8988T (cell line): ENCODE data around the gene PTH2.
"Not testable (repeated sequence)": the region's sequence is repeated elsewhere in the genome, so short reads cannot be mapped to it uniquely, and the experiment has no call there.

Source experiments
- DNase-seq: peaks from one replicate; pipeline ENCODE4 v3.0.0; 2011

Gene PTH2

GRCh38 chr19:49423071-49423984, at the start of gene PTH2:
PTH2 (minus strand) TSS chr19:49423441; CDS start chr19:49423339, 102 bp downstream.
- no peak for DNase-seq

- DNase-seq, result no peak
Measured at GRCh38 chr19:49472936-49473335, 49.7 kb upstream of the PTH2 start.

- DNase-seq, result no peak
Measured at GRCh38 chr19:49470615-49470978, 47.4 kb upstream of the PTH2 start.

- no peak for DNase-seq
Measured at GRCh38 chr19:49469828-49470614, 46.8 kb upstream of the PTH2 start.

GRCh38 chr19:49468746-49469447, 45.7 kb upstream of the PTH2 start:
- DNase-seq, result no peak

GRCh38 chr19:49468199-49468598, 45.0 kb upstream of the PTH2 start:
- DNase-seq, result no peak

GRCh38 chr19:49465371-49465770, 42.1 kb upstream of the PTH2 start:
- no peak for DNase-seq

GRCh38 chr19:49463960-49464740, 40.9 kb upstream of the PTH2 start:
- no peak for DNase-seq

- DNase-seq, result no peak
Measured at GRCh38 chr19:49462492-49462891, 39.3 kb upstream of the PTH2 start.

GRCh38 chr19:49461656-49462055, 38.4 kb upstream of the PTH2 start:
- no peak for DNase-seq

GRCh38 chr19:49461130-49461529, 37.9 kb upstream of the PTH2 start:
- not testable (repeated sequence) for DNase-seq

GRCh38 chr19:49459388-49459787, 36.1 kb upstream of the PTH2 start:
- no peak for DNase-seq

- no peak for DNase-seq
Measured at GRCh38 chr19:49458567-49458903, 35.3 kb upstream of the PTH2 start.

GRCh38 chr19:49456326-49456725, 33.1 kb upstream of the PTH2 start:
- no peak for DNase-seq

- DNase-seq, result no peak
Measured at GRCh38 chr19:49455773-49456172, 32.5 kb upstream of the PTH2 start.

- DNase-seq, result no peak
Measured at GRCh38 chr19:49453757-49454240, 30.6 kb upstream of the PTH2 start.

GRCh38 chr19:49453013-49453756, 29.9 kb upstream of the PTH2 start, which contains the start of gene ALDH16A1:
ALDH16A1 (plus strand) TSS chr19:49453225; CDS start chr19:49453332, 107 bp downstream.
- DNase-seq, result peak; percentile 87

- DNase-seq, result no peak
Measured at GRCh38 chr19:49451430-49452181, 28.4 kb upstream of the PTH2 start, which contains the start of gene PIH1D1. PIH1D1 (minus strand) TSS chr19:49451814; CDS start chr19:49451574, 240 bp downstream.

GRCh38 chr19:49450405-49450804, 27.2 kb upstream of the PTH2 start:
- DNase-seq, result no peak

- no peak for DNase-seq
Measured at GRCh38 chr19:49448432-49448786, 25.2 kb upstream of the PTH2 start.
